Prostate gland (tissue), 2 donors: ENCODE data around the gene VSTM2A. TPM values are rescaled to one million over a fixed set of nuclear protein-coding genes. Genes with fewer than 3 reads are reported as not detected.

Experiments used
- DNase-seq: peaks from one replicate; pipeline ENCODE4 v3.0.0-alpha.2; 2019; ENCODE audit warnings: low spot score
- H3K27ac ChIP-seq, 2 donors: fragments of 200-600 bp; sonication (generic); 2 replicates each; pipeline ENCODE4 v1.5.1; 2017 to 2019
- H3K27me3 ChIP-seq: fragments of 200-600 bp; sonication (generic); replicated peaks from 2 replicates; pipeline ENCODE4 v1.5.1; 2019; ENCODE audit not compliant: insufficient read depth
- H3K36me3 ChIP-seq, 2 donors: fragments of 200-600 bp; sonication (generic); 1 replicate in 1 of 2; 2 replicates in 1 of 2; pipeline versions ENCODE4 v1.5.1 to v1.8.1; 2017 to 2019
- H3K4me1 ChIP-seq: fragments of 200-600 bp; sonication (generic); replicated peaks from 2 replicates; pipeline ENCODE4 v1.5.1; 2019
- H3K4me3 ChIP-seq, 2 donors: fragments of 200-600 bp; sonication (generic); 2 replicates each; pipeline ENCODE4 v1.5.1; 2017 to 2019
- H3K9me3 ChIP-seq: fragments of 200-600 bp; sonication (generic); 2 replicates; pipeline ENCODE4 v1.5.1; 2017
- POLR2A ChIP-seq: fragments of 450-650 bp; IDR thresholded peaks from one replicate; pipeline ENCODE4 v1.6.1; 2016; ENCODE audit warnings: antibody characterized with exemption, mild to moderate bottlenecking
- POLR2AphosphoS5 ChIP-seq: sonication (generic); formaldehyde crosslinking; IDR thresholded peaks from one replicate; pipeline ENCODE4 v1.6.1; 2017; ENCODE audit warnings: antibody characterized with exemption
- WGBS: methylation state at CpG from one replicate; pipeline ENCODE4 v1.1.5; 2018; 5-methylcytosine and 5-hydroxymethylcytosine counted together
- intact Hi-C: fragments of 100-400 bp; cut with DNase I; formaldehyde crosslinking; loops from one replicate; pipeline ENCODE4 v1.14.2; 2022
- small RNA-seq, 2 donors: library from RNA; depleted of rRNA; stranded (forward); fragments of <200 nt; gene quantifications; one replicate each; pipeline ENCODE3, GENCODE V24; 2016
- total RNA-seq, 2 donors: library from RNA; depleted of rRNA; stranded (reverse); fragments of >200 nt; gene quantifications; one replicate each; pipeline ENCODE4 v1.1.0, GENCODE V29; 2016
- TF ChIP-seq, protein P1 (sequence below), 4 experiments: fragments of 200-600 bp in 2 of 4; fragments of 450-650 bp in 2 of 4; sonication (generic) in 2 of 4; IDR thresholded peaks; 1 replicate in 3 of 4; 2 replicates in 1 of 4; pipeline ENCODE4 v1.5.1; 2016 to 2019; ENCODE audit warnings: antibody characterized with exemption in 4 of 4, mild to moderate bottlenecking in 2 of 4, moderate library complexity in 2 of 4

Gene VSTM2A
- total RNA-seq, 2 donors from 2014 or later = 3.9 to 5.8 TPM

DNA sequence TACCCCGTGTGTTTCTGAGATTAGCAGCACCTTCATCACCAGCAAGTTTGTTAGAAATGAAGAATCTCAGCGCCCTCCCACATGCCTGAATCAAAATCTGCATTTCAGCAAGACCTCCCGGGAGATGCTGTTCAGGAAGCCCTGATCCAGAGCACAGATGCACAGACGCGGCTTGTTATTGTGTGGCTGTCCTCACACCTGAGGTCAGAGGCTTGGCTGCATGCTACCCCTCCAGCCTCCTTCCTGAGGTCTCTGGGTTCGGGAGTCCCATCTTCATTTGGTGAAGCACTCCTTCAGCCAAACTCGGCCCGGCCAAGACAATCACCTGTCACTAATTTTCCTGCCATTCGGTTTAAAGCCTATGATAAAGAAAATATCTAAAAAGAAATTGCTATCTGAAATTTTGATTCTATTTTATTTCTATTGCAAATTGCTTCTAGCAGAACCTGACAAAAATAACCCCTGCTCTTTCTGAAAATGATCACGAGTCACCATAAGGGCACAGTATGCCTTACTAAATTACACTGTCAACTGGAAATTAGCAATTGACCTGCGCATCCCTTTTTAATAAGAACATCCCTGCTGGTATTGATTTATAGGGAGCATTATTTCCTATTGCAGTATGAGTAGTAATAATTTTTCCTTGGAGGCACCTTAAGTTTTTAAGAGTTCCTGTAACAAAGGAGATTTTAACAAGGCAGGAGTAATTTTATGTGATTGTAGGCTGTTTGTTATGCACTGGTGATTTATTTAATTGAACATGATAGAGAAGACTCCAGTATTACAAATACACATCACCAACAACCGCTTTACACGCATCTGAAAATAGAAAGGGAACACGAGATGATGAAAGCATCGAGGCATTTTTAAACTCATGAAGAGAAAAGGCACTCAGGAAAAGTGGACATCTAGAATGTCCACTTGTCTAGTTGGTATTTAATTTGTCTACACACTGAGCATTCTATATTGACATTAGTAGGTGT, 49.5 kb downstream of the VSTM2A start:
- no peak for DNase-seq
- H3K27ac ChIP-seq = no peak overlapping the region
- H3K36me3 ChIP-seq = no peaks in the 10 kb centered on the region
- H3K9me3 ChIP-seq = no peaks in the 10 kb centered on the region
- no peak for TF ChIP-seq POLR2A
- no peak for TF ChIP-seq POLR2AphosphoS5
- TF ChIP-seq, protein P1, sequence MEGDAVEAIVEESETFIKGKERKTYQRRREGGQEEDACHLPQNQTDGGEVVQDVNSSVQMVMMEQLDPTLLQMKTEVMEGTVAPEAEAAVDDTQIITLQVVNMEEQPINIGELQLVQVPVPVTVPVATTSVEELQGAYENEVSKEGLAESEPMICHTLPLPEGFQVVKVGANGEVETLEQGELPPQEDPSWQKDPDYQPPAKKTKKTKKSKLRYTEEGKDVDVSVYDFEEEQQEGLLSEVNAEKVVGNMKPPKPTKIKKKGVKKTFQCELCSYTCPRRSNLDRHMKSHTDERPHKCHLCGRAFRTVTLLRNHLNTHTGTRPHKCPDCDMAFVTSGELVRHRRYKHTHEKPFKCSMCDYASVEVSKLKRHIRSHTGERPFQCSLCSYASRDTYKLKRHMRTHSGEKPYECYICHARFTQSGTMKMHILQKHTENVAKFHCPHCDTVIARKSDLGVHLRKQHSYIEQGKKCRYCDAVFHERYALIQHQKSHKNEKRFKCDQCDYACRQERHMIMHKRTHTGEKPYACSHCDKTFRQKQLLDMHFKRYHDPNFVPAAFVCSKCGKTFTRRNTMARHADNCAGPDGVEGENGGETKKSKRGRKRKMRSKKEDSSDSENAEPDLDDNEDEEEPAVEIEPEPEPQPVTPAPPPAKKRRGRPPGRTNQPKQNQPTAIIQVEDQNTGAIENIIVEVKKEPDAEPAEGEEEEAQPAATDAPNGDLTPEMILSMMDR (IDR thresholded peaks at IDR 0.05) = no peak
- 86% methylated on average over 15 of the region's 15 CpGs for WGBS
- no peaks in the 10 kb centered on the region for H3K4me1 ChIP-seq
- intact Hi-C loops = no loop called here
- H3K4me3 ChIP-seq = no peak overlapping the region
- no peaks in the 10 kb centered on the region for H3K27me3 ChIP-seq

DNA sequence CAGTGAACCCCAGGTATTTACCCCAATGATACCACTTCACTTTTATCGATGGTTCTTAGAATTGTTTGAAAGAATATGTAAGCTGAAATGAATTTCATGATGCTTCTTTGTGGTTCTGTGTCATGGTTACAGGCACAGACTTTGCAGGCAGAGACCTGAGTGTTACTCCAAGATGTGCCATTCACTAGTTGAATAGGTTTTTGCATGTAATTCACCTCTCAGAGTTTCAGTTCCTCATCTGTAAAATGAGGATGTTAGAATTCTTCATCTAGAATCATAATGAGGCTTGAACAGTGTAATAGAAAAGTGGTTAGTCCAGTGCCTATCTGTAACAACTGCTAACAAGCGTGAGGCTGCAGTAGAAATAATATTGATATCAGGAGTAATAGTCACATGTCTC, 54.6 kb downstream of the VSTM2A start:
- no peaks in the 10 kb centered on the region for H3K27me3 ChIP-seq
- intact Hi-C loops = no loop called here
- no peaks in the 10 kb centered on the region for H3K4me1 ChIP-seq
- no peak overlapping the region for H3K4me3 ChIP-seq
- H3K36me3 ChIP-seq = no peaks in the 10 kb centered on the region
- H3K27ac ChIP-seq = no peak overlapping the region
- TF ChIP-seq POLR2AphosphoS5 (no peak), POLR2A (no peak)
- TF ChIP-seq, protein P1 (IDR thresholded peaks at IDR 0.05) = no peak
- 92% methylated on average over 2 of the region's 2 CpGs for WGBS
- no peak for DNase-seq
- H3K9me3 ChIP-seq = no peaks in the 10 kb centered on the region

DNA sequence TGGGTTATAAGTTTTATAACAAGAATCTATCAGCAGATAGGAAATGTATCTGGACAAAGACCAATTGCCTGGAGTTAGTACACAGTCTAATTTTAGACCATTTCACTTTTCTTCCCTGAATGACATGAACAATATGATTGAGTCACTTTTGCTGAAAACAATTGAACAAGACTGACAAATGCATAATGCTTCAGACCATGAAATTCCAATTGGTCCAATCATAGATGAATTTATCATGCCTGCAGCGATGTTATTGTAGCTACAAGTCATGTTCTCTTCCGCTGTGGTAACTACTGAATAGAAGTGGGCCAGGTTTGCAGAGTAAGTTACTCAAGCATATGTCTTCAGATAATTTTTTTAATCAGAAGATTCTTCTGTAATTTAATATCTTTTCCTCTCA, 73.4 kb downstream of the VSTM2A start:
- TF ChIP-seq, protein P1 (IDR thresholded peaks at IDR 0.05) = no peak
- TF ChIP-seq POLR2A = no peak
- no peak for TF ChIP-seq POLR2AphosphoS5
- intact Hi-C loops = no loop called here

More for the DNA sequence above, 73.4 kb downstream of the VSTM2A start:
- no peaks in the 10 kb centered on the region for H3K9me3 ChIP-seq
- no peak overlapping the region for H3K27ac ChIP-seq
- no peak for DNase-seq
- H3K4me1 ChIP-seq = no peaks in the 10 kb centered on the region
- no peaks in the 10 kb centered on the region for H3K36me3 ChIP-seq
- H3K27me3 ChIP-seq = no peaks in the 10 kb centered on the region
- no peak overlapping the region for H3K4me3 ChIP-seq
- 94% methylated on average over 2 of the region's 2 CpGs for WGBS

Small RNA genes within 50 kb of the gene (small RNA-seq; reads per million reads assigned to genes)
- 0 reads per million in 2 donors for gene RNU6-1125P

Other genes starting within 250 kb of the VSTM2A start
- 100 to 1,000 TPM; 253 to 473 TPM for gene SEC61G, start 216.8 kb downstream of the VSTM2A start, total RNA-seq